CD4-positive, alpha-beta T cell treated with Interleukin-12 subunit alpha and Interleukin-12 subunit beta, for 1 hour (primary cell): ENCODE data around the gene SPRYD3.
A peak's percentile ranks its signal among the peaks of the same experiment; 100 is the strongest.
"Not testable (repeated sequence)": the region's sequence is repeated elsewhere in the genome, so short reads cannot be mapped to it uniquely, and the experiment has no call there.

ENCODE experiments used
- DNase-seq: peaks from one replicate; pipeline ENCODE4 v3.0.0-alpha.2; 2020

SPRYD3 gene, protein sequence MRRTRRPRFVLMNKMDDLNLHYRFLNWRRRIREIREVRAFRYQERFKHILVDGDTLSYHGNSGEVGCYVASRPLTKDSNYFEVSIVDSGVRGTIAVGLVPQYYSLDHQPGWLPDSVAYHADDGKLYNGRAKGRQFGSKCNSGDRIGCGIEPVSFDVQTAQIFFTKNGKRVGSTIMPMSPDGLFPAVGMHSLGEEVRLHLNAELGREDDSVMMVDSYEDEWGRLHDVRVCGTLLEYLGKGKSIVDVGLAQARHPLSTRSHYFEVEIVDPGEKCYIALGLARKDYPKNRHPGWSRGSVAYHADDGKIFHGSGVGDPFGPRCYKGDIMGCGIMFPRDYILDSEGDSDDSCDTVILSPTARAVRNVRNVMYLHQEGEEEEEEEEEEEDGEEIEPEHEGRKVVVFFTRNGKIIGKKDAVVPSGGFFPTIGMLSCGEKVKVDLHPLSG

DNA sequence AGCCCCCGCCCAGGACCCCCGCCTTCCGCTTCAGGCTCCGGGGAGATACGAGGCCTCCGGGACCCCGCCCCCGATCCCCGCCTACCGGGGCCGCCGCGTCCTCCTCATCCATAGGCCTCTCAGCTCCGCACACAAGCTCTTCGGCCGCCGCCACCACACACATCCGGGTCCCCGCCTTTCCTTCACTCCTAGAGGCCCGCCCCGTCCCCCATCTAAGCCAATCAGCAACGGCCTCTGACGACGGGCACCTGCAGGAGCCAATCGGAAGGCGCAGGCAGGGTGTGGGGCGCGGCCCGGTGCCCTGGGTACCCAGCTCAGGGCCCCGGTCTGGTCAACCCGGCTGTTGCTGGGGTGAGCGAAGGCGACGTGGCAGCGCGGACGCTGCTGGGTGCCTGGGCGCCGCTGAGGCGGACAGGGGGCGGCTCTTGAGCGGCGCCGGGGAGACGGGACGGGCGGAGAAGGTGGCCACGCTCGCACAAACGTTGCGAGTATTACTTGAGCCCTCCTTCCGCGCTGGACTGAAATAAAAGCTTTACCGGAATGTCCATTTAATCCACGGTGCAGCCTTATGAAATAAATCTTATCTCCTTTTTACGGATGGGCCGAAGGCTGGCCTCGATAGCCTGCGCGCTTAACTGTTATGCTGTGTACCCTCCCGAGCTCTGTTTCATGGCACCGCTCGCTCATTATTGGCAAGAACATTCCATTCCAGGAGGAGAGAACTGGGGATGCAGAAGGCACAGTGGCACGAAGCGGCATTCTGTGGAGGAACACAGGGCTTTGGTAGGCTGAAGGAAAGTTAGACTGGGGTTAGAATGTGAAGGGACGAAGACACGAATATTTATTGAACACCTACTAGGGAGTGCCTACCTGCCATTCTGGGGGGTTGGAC lies at the start of gene SPRYD3:
Gene SPRYD3, minus strand, starts transcription at position 165 of the 892 bp plus-strand sequence. Its CDS starts 57 bp downstream, at position 108.
- peak; percentile 97 for DNase-seq

DNA sequence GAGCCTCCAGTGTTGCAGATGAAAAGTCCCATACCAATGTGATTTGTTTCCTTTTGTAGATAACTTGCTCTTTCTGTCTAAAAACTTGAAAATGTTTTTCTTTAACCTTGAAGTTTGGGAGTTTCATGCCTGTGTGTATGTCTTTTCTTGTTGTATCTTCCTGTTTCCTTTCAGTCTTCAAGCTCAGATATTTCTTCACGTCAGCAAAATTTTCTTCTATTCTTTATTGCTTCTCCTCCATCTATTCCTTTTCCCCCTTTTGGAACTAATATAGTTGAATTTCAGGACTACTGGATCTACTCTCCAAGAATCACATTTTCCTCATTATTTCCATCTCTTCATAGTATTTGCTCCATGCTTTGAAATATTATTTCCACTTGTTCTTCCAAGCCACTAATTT lies 48.0 kb upstream of the SPRYD3 start:
- DNase-seq: no peak

DNA sequence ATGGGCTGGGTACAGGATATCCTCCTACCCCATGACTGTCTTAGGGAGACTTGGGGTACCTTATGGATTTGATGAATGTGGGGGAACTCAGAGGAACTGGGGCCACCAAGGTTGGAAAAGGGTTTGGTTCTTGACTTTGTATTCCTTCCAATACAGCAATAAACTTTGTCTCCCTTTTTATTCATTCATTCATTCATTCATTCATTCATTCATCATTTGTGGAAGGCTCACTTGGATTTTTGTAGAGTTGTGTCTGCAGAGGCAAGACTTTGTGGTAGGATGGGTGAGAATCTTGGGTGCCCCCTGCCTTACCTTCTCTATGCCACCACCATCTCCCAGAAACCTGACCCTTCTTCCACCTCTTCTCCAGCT lies 45.1 kb upstream of the SPRYD3 start:
- DNase-seq: no peak

DNA sequence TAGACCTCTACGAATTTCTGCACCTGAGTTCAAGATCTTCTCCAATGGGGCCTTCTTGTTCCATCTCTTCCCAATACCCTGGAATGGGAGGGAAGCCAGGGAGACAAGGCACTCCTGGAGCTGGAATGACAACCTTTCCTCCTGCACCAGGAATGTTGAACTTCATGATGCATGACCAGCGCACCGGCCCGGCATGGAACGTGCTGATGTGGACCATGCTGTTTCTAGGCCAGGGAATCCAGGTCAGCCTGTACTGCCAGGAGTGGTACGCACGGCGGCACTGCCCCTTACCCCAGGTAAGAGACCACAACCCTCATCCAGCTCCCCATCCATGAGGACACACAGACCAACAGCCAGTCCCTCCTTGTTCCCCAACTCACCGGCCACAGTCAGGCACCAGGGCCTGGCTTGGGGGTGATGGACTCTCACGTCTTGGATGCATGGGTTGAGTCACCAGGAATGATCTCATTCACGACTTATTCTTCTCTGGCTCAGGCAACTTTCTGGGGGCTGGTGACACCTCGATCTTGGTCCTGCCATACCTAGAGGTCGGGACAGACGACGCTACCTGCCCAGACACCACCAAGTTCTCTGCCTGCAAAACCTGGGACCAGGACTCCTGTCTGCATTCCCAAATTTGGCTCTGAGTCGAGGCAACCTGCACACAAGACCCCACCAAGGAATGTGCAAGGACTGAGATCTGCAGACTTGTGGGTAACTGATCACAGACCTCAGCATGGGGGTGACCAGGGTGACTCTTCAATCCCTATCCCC lies 44.6 kb upstream of the SPRYD3 start:
- no peak for DNase-seq

DNA sequence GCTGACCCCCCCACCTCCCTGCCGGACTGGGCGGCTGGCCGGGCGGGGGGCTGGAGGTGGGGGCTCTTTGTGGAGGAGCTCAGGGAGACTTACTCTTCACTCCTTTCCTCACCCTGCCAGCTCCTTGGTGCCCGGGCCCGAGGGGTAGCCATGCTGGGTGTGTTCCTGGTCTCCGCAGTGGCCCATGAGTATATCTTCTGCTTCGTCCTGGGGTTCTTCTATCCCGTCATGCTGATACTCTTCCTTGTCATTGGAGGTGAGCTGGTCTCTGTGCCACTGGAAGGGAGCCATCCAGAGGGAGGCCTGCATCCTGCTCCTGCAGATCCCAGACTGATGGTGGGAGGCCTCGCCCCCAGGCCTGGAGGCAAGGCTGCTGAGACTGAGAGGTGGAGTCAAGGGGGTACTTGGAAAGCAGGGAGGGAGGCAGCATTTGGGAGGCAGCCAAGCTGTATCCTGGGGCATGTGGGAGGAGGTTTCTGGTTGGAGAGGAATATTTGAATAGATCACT lies 43.8 kb upstream of the SPRYD3 start:
- no peak for DNase-seq

DNA sequence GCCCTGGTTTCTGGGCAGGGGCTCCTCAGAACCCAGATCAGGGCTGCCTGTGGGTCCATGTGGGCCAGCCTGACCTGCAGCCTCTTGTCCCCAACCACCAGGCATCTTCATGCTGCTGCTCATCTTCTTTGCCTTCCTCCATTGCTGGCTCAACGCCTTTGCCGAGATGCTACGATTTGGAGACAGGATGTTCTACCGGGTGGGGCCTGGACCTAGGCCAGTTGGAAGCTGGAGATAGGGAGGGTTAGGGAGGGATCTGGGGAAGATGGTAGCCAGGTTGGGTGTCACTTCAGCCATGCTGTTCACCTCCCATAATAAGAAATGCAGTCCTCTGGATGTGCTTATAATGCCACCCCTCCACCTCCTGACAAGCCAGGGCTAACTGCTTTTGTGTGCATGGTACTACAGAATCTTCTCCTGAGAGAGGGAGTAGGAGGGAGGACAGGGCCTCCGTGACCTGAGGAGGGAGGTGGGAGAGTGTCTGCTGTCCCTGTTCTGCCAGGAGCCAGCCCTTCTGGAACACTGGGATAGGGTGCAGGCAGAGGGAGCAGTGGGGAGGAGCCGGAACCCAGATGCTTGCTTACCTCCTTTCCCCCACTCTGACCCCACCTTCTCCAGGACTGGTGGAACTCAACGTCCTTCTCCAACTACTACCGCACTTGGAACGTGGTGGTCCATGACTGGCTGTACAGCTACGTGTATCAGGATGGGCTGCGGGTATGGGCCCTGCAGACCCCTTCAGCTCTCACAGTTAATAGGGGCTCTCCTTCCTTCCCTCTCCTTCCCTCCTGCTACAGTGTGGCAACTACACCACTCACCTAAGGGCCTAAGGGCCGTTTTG lies 41.7 kb upstream of the SPRYD3 start:
- DNase-seq: no peak

DNA sequence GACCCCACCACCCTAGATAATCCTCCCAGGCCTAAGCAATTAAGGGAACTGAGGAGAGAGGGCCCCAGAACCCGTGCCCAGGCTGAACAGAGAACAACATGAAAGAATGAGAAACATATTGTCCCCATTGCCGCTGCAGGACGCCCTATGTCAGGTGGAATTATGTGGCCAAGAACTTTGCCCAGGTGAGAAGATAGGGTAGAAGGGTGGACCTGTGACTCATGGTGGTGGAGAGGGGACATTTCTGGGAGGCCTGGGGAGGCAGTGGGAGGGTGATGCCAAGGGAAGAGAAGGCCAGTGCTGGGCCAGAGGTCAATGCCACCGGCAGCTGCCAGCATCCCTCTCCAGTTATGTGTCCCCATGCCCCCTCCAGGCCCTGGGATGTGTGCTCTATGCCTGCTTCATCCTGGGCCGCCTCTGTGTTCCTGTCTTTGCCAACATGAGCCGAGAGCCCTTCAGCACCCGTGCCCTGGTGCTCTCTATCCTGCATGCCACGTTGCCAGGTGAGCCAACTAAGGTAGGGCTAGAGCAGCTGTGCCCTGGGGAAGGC lies 39.6 kb upstream of the SPRYD3 start:
- no peak for DNase-seq

DNA sequence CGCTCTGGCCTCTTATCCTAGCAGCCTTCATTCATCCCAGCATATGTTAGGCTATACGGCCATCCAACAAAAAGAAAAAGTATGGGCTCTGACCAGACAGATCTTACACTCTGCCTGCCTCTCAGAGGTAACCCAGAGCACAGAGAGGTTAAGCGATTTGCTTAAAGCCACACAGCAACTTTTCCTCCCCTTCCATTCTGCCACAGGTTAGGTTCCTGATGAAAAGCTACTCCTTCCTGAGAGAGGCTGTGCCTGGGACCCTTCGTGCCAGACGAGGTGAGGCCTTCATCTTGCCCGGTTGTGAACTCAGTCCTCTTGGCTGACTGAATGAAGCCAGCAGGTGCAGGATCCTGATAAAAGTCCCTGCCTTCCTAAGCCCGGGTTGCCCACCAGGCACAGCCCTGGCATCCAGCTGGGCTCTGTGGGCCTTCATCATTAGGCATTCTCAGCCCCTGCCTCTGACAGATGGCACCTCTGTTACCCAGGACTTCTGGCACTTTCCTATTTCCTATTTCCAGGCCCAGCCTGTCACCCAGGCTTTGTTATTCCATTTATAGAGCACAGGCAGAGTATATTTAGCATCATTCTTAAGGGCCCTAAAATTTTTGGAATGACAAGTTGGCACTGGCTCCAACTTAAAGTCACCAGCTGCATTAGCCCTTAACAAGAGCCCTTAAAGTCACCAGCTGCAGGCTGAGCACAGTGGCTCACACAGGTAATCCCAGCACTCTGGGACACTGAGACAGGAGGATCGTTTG lies 36.9 kb upstream of the SPRYD3 start:
- no peak for DNase-seq

DNA sequence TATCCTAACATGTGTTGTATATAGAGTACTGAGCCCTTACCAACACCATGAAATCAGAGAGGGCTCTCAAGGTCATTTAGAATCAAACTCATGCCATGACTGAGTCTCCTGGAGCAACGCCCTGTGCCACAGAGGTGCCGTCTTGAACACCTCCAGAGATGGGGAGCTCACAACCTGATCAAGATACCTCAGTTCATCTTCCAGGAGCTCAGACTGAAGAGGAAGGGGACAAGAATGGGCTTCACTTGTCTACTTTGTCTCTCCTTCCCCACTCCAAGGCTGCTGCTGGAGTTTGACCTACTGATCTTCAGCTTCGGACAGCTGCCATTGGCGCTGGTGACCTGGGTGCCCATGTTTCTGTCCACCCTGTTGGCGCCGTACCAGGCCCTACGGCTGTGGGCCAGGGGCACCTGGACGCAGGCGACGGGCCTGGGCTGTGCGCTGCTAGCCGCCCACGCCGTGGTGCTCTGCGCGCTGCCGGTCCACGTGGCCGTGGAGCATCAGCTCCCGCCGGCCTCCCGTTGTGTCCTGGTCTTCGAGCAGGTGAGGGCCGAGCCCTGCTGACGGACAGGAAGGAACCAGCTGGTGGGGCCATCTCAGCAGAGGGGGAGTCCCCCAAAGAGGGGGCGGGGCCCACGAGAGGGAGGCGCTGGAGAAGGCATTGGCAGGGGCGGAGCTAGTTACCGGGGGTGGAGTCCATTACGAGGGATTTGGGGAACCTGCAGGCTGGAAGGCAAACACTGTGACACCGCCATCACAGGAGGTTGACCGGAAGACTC lies 36.1 kb upstream of the SPRYD3 start:
- no peak for DNase-seq

DNA sequence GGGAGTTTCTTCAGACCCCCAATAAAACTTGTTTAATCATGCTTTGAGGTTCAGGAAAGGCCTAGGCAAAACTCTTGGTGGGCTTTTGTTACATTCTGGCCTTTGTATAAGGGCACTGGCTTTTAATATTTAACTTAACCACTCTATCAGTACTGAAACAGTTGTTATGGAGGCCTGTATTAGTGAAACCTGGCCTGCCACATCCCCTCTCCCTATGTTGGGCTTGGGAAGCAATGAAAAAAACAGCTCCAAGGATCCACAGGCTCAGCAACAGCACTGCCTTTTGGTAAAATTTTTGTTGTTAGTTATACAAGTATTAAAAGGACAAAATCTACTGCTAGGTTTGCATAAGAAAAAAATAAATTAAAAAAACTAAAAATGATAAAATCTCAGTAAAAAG lies 34.8 kb upstream of the SPRYD3 start:
- no peak for DNase-seq

DNA sequence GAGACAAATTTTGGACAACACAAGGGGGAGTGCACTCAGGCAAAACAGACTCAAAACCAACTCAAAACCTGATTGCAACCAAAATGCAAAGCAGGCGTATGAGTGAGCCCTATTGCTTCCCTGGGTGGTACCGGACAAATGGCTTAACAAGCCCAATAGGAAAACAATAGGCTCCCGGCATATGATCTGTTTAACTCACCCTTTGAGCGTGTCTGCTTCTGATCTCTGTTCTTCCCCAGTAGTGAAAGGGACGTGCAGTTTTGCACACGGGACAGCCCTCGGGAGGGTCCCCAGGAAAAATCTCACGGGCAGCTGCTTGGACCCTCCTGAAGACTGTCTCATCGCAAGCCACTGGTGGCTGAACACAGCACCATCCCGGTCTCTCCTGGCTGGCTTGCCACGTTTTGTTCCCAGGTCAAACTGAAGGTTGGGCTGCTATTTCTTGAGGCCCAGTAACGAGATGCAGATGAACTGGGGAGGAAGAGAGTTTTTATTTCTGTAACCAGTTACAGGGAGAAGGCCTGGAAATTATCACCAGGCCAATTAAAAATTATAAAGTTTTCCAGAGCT lies 34.0 kb upstream of the SPRYD3 start:
- no peak for DNase-seq

DNA sequence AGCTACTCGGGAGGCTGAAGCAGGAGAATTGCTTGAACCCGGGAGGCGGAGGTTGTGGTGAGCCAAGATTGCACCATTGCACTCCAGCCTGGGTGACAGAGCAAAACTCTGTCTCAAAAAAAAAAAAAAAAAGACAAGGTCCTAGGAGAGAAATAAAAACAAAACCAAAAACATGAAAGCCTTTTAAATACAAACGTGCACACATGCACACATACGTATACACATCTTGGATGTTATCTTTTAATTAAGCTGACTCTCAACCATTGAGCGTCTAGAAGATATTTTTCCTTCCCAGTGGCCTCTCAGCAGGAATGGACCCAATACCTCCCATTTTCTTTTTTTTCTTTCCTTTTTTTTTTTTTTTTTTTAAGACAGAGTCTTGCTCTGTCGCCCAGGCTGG lies 33.2 kb upstream of the SPRYD3 start:
- not testable (repeated sequence) for DNase-seq

DNA sequence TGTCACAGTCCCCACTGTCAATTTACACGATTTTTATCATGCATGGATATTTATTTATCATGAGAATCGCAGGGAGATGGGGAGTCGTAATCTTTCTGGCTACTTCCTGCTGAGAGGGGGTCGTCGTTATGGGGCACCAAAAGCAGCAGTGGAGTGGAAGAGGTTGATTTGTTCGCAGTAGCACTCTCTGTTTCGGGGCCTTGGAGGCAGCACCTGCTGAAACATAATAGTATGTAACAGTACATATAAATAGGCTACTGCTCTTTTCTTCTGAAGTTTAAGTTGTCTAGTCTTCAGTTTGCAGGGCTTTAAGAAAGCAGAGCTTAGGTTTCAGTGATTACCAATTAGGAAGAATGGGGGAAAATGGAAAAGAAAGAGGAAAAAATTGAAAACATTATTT lies 27.9 kb upstream of the SPRYD3 start:
- no peak for DNase-seq

DNA sequence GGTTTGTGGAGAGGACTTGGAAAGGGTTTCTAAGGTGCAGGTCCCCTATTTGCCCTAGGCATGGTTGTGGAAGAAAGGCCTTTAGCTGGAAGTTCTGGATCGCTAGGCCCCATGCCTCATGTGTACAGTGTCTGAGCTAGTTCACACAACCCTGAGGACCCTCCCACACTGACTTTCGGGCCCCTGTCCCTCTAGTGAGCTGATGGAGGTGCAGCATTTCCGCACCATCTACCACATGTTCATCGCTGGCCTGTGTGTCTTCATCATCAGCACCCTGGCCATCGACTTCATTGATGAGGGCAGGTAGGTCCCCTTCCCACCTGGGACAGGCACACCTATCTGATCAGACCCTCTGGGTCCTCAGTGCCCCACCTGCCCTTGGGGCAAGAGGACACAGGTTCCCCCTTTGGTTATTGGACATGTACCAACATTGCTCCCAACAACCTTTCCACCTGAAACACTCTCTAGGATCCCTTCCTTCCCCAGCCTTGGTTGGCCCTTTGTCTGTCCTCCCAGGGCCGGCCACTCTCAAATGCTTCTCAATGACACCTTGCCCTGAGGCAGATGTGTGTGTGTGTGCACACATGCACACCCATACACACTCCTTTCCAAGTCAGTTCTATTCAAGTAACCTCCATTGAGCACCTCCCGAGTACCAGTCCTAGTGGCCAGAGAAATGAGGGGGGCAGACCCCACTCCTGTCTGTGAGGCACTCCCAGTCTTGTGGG lies 26.7 kb upstream of the SPRYD3 start:
- no peak for DNase-seq

DNA sequence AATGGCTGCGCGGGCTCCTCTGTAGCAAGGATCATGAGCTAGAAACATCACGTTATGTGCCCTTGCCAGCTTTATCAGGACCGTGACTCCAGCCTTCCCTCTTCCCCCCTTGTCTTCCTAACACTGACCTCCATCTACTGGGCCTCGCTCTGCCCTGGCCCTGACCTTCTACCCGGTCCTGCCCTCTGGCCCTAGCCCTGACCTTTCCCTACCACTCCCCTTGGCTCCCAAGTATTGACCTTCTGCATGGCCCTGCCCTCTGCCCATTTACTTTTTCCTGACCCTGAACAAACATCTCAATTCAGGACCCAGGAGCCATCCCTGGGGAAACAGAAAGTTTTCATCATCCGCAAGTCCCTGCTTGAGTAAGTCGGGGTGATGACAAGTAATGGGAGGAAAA lies 26.1 kb upstream of the SPRYD3 start:
- no peak for DNase-seq

DNA sequence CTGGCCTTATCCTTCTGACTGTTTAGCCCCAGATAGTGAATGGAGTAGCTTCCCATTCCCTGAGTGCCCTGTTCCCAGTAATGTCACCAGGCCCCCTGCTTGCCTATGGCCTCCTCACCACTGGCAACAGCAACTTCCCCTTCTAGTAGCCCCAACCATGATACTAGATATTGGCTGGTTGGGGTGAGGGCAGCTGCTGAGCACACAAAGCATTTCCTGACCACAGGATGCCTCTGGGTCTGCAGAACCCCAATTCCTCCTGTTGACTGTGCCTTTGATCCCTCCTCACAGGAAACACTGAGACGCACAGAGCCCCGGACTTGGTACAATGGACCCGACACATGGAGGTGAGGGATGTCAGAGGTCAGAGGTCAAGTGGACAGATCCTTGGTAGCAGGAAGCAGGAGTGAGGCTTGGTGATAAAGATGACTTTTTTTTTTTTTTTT lies 24.7 kb upstream of the SPRYD3 start:
- peak; percentile 26 for DNase-seq

DNA sequence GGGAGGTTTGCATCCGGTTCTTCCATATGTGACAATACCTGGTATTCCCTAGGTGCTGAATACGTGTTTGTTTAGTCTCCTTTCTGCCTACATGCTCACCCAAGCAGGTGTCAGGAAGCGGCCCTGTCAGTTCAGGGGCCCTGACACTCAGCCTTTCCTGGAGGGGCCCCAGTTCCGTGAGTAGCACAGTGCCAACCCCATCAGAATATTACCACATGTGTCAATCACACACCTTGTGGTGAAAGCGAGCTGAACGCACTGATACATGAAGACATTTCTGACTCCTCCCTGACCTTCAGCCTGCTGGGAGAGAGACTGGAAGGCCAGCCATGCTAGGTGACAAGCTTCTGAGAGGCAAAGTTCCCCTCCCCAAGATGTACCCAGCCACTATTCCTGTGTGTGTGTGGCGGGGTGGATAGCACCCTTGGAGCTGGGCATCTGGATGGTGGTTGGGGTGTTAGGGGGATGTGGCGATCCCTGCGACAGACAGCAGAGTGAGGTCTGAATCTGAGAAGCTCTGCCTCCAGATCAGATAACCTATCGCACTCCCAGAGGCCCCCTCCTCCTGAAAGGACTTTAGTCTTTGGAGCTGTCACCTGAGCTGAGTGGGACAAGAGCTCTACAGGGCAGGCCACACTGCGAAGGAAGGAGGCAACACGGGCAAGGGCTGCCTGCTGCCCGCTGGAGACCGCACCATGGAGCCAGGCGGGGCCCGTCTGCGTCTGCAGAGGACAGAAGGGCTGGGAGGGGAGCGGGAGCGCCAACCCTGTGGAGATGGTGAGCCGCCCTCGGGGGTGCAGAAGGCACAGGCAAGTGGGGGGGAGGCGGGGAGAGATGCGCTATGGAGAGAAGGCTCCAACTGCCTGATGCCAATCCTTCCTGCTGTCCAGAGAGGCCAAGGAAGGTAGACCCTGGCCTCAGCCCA lies 24.0 kb upstream of the SPRYD3 start, which contains the start of gene SOAT2:
Gene SOAT2, plus strand, starts transcription at position 604 of the 925 bp plus-strand sequence. Its CDS starts 92 bp downstream, at position 696.
- peak; percentile 57 for DNase-seq
